ENCODE measurements around the gene MCHR1. TPM values are rescaled to one million over a fixed set of nuclear protein-coding genes. Genes with fewer than 3 reads are reported as not detected.

The MCHR1 gene
- total and polyA plus RNA-seq, 2 of the 13 experiments (the other 11 are each of a cell fraction or from before 2014, with no cell fraction given), result 0.40 to 0.83 TPM

- TF ChIP-seq, protein P1, sequence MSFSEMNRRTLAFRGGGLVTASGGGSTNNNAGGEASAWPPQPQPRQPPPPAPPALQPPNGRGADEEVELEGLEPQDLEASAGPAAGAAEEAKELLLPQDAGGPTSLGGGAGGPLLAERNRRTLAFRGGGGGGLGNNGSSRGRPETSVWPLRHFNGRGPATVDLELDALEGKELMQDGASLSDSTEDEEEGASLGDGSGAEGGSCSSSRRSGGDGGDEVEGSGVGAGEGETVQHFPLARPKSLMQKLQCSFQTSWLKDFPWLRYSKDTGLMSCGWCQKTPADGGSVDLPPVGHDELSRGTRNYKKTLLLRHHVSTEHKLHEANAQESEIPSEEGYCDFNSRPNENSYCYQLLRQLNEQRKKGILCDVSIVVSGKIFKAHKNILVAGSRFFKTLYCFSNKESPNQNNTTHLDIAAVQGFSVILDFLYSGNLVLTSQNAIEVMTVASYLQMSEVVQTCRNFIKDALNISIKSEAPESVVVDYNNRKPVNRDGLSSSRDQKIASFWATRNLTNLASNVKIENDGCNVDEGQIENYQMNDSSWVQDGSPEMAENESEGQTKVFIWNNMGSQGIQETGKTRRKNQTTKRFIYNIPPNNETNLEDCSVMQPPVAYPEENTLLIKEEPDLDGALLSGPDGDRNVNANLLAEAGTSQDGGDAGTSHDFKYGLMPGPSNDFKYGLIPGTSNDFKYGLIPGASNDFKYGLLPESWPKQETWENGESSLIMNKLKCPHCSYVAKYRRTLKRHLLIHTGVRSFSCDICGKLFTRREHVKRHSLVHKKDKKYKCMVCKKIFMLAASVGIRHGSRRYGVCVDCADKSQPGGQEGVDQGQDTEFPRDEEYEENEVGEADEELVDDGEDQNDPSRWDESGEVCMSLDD (CRISPR knock-in tag; IDR thresholded peaks at IDR 0.05; ENCODE audit: borderline replicate concordance), result no peak
- TF ChIP-seq ZNF496 (CRISPR knock-in tag; IDR thresholded peaks at IDR 0.05; ENCODE audit: insufficient replicate concordance), result no peak
- no peak; the same call in 1 of the 2 replicates for TF ChIP-seq ZBTB1 (CRISPR knock-in tag; IDR thresholded peaks at IDR 0.05; ENCODE audit: borderline replicate concordance)
- no peak for TF ChIP-seq ZNF296 (CRISPR knock-in tag; conservative IDR thresholded peaks at IDR 0.05)
- TF ChIP-seq SOX13 (IDR thresholded peaks at IDR 0.05), result no peak
- TF ChIP-seq SOX13 (CRISPR knock-in tag; conservative IDR thresholded peaks at IDR 0.05 in 1 of 2, IDR thresholded peaks at IDR 0.05 in 1 of 2), result 0 out of 4 replicates have a peak, but pooled peaks of 1 of the 2 experiments have one; percentile 14
- peak; percentile 69 for TF ChIP-seq FOXP4 (CRISPR knock-in tag; IDR thresholded peaks at IDR 0.05)
- no peak; the same call in 1 of the 2 replicates for TF ChIP-seq ARNT2 (CRISPR knock-in tag; IDR thresholded peaks at IDR 0.05; ENCODE audit: low read depth)
- TF ChIP-seq EED (CRISPR knock-in tag; IDR thresholded peaks at IDR 0.05), result no peak
- TF ChIP-seq, protein P2, sequence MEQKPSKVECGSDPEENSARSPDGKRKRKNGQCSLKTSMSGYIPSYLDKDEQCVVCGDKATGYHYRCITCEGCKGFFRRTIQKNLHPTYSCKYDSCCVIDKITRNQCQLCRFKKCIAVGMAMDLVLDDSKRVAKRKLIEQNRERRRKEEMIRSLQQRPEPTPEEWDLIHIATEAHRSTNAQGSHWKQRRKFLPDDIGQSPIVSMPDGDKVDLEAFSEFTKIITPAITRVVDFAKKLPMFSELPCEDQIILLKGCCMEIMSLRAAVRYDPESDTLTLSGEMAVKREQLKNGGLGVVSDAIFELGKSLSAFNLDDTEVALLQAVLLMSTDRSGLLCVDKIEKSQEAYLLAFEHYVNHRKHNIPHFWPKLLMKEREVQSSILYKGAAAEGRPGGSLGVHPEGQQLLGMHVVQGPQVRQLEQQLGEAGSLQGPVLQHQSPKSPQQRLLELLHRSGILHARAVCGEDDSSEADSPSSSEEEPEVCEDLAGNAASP (CRISPR knock-in tag; IDR thresholded peaks at IDR 0.05; ENCODE audit: borderline replicate concordance), result no peak
- no peak for TF ChIP-seq TEF (CRISPR knock-in tag; IDR thresholded peaks at IDR 0.05)
- TF ChIP-seq RFX1 (IDR thresholded peaks at IDR 0.05), result no peak
- TF ChIP-seq ZBTB8A (CRISPR knock-in tag; IDR thresholded peaks at IDR 0.05; ENCODE audit: borderline replicate concordance, low read depth), result 0 out of 2 replicates have a peak, but pooled peaks have one; percentile 66
- TF ChIP-seq TSC22D2 (CRISPR knock-in tag; IDR thresholded peaks at IDR 0.05; ENCODE audit: borderline replicate concordance), result no peak
- TF ChIP-seq ZFAT (CRISPR knock-in tag; conservative IDR thresholded peaks at IDR 0.05), result no peak
- peak; percentile 61; the same call in 1 of the 2 replicates for TF ChIP-seq HBP1 (CRISPR knock-in tag; IDR thresholded peaks at IDR 0.05; ENCODE audit: low read depth)
- no peak for TF ChIP-seq SMARCE1 (IDR thresholded peaks at IDR 0.05; ENCODE audit: borderline replicate concordance)
- TF ChIP-seq ZNF513 (CRISPR knock-in tag; conservative IDR thresholded peaks at IDR 0.05), result no peak
These were observed 27.5 kb upstream of the MCHR1 start (continued) for GRCh38 chr22:40651563-40652501.

Data from HepG2 (cell line).